AG09309 (cell line): ENCODE data around the gene BMPR2.
"Not testable (repeated sequence)": the region's sequence is repeated elsewhere in the genome, so short reads cannot be mapped to it uniquely, and the experiment has no call there.

Experiments used
- DNase-seq: peaks from one replicate; pipeline ENCODE4 v3.0.0-alpha.2; 2010; ENCODE audit warnings: low read depth
- H3K4me3 ChIP-seq: 2 replicates; pipeline ENCODE4 v1.5.1; 2011; ENCODE audit warnings: mild to moderate bottlenecking, low read depth, low read length, moderate library complexity; ENCODE audit not compliant: control insufficient read depth
- CTCF ChIP-seq: IDR thresholded peaks from 2 replicates; pipeline ENCODE4 v1.5.1; 2011; ENCODE audit warnings: mild to moderate bottlenecking, low read depth, low read length, inconsistent platforms; ENCODE audit not compliant: insufficient read depth, control insufficient read depth; ENCODE audit errors: missing control alignments

The BMPR2 gene

DNA sequence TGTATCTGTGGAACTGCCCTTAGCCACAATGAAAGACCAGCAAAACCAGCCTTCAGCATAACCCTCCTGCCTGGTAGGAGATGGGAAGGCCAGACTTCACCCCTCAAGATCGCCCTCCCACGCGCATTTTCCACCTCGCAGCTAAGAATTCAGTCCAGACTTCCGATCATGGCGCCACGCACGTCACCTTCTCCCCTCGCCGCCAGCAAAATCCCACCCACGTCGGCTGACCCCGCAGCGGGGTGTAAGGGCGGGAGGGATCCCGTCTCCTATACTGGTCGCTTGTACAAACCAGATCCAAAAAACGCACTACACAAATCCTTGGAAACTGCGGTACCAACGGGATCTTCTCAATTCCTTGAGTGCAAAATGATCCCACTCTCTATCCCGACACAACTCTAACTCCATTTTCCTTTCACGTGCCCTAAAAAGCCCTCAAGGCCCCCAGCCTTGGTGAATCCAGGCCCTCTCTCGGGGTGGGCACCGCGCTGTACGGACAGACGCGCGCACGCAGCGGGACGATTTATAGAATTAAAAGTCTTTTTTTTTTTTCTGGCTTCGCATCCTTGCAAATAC lies 1.0 kb upstream of the BMPR2 start:
- peak overlapping the region; percentile 39 for H3K4me3 ChIP-seq
- no peak for TF ChIP-seq CTCF
- DNase-seq = peak; percentile 40

GRCh38 chr2:202376460-202377206 lies 506 bp downstream of the BMPR2 start:
- no peak for DNase-seq
- H3K4me3 ChIP-seq = peak overlapping the region; percentile 89
- no peak for TF ChIP-seq CTCF

- DNase-seq = no peak
- H3K4me3 ChIP-seq = peak overlapping the region; percentile 89
Observed at GRCh38 chr2:202377207-202377761, 1.2 kb downstream of the BMPR2 start.

DNA sequence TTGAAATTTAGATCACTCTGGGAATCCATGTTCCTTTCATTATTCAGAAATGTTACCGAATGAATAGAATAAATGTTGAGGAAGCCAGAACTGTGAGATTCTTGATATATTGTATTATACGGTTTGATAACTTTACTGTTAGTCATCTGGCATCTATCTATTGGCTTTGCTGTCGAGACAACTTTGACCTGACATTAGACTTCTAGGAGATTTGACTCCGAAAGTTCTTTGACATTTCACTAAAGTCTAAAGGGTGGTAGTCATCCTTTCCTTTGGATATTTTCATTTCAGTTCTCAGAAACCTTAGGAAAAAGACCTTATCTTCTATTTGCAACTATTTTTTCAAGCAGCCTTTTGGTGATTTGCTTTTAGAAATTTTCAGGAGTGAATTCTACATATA lies 1.9 kb downstream of the BMPR2 start:
- no peak for TF ChIP-seq CTCF
- no peak for DNase-seq
- peak overlapping the region; percentile 89 for H3K4me3 ChIP-seq

More at GRCh38 chr2:202377207-202377761, 1.2 kb downstream of the BMPR2 start:
- TF ChIP-seq CTCF = no peak

- DNase-seq = no peak
- no peak for TF ChIP-seq CTCF
- H3K4me3 ChIP-seq = peak overlapping the region; percentile 89
Observed at GRCh38 chr2:202378662-202379358, 2.7 kb downstream of the BMPR2 start.

DNA sequence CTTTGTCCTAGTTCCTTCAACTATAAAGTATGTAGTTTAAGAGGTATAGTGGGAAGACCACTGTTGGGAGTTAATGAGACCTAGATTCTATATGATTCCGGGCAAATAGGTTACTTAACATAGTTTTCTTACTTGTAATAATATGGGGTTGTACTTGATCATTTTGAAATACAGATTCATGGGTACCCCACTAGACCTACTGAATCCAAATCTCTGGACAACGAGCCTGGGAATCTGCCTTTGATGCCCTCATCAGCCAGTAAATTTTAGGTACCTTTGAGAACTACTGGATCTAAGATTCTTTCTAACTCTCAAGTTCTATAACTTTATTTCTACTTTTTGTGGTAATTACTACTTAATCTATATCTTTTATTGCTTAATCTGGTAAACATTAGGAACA lies 6.6 kb downstream of the BMPR2 start:
- TF ChIP-seq CTCF = no peak
- no peak for DNase-seq

GRCh38 chr2:202386495-202386894 lies 10.4 kb downstream of the BMPR2 start:
- H3K4me3 ChIP-seq, DNase-seq: not testable (repeated sequence)

More for the DNA sequence above, 6.6 kb downstream of the BMPR2 start:
- H3K4me3 ChIP-seq = no peak overlapping the region
